HG03159 (cell line): ENCODE measurements around the gene LBHD2.
"Not testable (repeated sequence)": the region's sequence is repeated elsewhere in the genome, so short reads cannot be mapped to it uniquely, and the experiment has no call there.

Experiments used
- ATAC-seq: cut with Tn5 transposase; IDR thresholded peaks from one replicate; pipeline ENCODE4 v1.9.1; 2021; ENCODE audit warnings: mild to moderate bottlenecking, moderate library complexity; ENCODE audit not compliant: unreplicated experiment

LBHD2 gene

GRCh38 chr14:103103461-103104388 is 19.7 kb downstream of the LBHD2 start:
- no peak for ATAC-seq

- ATAC-seq = no peak
Observed at GRCh38 chr14:103104389-103104653, 20.3 kb downstream of the LBHD2 start.

DNA sequence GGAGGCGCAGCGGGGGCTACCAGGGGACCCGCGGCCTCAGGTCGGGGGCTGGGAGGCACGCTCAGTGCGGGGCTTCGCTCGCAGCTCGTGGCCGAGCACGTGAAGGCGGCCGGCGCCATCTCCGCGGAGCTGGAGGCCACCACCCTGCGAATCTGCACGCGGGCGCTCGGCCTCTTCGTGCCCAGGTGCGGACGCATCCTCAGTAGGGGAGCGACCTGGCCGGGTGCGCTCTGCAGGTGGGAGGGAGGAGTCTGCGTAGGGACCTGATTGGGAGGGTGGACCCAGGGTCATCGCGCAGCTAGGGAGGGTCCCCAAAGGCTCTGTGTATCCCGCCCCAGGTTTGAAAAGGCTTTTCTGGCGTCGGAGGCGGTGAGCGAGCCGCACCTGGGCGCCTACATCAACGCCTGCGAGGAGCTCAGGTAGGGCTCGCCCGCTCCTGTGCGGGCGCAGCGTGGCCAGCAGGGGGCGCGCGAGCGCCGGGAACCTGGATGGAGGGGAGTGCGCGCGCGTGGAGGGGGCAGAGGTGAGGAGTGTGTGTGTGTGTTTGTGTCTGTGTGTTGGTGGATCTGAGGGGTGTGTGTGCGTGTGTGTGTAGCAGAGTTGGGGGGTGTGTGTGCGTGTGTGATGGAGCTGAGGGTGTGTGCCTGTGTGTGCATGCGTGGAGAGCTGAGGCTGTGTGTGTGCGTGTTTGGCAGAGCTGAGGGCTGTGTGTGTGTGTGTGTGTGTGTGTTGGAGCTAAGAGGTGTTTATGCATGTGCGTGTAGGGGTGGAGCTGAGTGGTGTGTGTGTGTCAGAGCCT is 20.8 kb downstream of the LBHD2 start:
- ATAC-seq = no peak

DNA sequence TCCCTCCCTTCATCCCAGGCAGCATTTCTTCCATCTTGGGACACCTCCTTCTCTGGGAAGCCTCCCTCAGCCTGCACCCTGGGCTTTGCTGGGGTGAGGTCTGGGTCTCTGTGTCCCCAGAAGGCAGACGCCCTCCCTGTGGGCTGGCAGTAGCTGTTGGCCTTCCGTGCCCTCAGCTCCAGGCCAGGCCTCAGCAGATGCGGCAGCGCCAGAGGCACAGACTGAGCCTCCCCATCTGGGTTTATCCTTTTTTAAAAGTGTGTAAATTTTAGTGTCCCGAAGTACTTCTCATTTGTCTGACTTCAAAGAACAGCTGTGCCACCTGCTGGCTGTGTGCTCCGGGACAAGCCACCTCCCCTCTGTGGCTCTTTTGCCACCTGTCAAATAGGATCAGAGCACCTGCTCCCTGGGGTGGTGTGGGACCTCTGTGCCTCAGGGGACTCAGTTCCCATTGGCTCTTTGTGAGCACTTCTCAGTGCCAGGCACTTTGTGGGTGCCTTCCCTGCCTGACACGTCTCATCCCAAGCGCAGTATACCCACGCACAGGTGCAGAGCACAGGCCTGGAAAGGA is 21.7 kb downstream of the LBHD2 start:
- ATAC-seq = no peak

- no peak for ATAC-seq
Observed at GRCh38 chr14:103107455-103107854, 23.4 kb downstream of the LBHD2 start.

- ATAC-seq = no peak
Observed at GRCh38 chr14:103107941-103108748, 24.1 kb downstream of the LBHD2 start.

GRCh38 chr14:103108749-103109207 is 24.8 kb downstream of the LBHD2 start:
- ATAC-seq = no peak

GRCh38 chr14:103109535-103110441 is 25.8 kb downstream of the LBHD2 start:
- no peak for ATAC-seq

DNA sequence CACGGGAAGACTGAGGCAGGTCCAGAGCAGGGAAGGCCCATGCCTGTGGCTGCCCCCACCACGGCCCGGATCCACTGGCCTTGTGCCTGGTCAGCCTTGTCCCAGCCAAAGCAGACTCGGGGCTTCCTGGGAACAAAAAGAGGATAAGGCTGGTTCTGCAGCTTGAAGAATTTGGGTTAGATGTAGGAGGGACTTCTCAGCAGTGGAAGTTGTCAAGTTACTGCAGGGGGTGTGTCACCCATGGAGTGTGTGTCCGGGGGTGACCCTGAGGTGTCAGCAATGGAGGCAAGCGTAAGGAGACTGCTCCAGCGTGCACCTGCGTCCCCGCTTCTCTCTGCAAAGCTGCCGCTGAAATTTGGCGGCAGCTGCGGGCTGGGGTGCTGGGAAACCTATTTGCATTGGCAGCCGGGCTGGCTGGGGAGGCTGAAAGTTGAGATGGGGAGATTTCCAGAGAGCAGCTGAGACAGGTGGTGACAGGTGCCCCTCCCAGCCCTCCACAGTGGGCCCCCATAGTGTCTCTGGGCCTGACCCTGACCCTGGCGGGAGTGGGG is 26.7 kb downstream of the LBHD2 start:
- ATAC-seq = no peak

GRCh38 chr14:103111232-103111868 is 27.3 kb downstream of the LBHD2 start:
- ATAC-seq = no peak

- no peak for ATAC-seq
Observed at GRCh38 chr14:103112400-103113243, 28.6 kb downstream of the LBHD2 start.

GRCh38 chr14:103113303-103113702 is 29.3 kb downstream of the LBHD2 start:
- no peak for ATAC-seq

GRCh38 chr14:103113774-103114173 is 29.8 kb downstream of the LBHD2 start:
- ATAC-seq = no peak

DNA sequence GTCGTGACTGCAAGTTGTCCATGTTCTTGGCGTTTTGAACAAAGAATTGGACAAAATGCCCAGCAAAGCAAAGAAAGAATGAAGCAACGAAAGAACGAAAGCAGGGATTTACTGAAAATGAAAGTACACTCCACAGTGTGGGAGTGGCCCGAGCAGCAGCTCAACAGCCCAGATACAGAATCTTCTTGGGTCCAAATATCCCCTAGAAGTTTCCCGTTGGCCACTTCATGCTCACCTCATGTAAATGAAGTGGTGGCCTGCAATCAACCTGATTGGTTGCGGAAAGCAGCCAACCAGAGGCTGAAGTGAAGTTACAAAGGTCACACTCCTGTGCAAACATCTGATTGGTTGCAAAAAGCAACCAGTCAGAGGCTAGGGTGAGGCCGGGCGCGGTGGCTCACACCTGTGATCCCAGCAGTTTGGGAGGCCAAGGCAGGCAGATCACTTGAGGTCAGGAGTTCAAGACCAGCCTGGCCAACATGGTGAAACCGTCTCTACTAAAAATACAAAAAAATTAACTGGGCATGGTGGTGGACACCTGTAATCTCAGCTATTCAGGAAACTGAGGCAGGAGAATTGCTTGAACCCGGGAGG is 31.2 kb downstream of the LBHD2 start:
- ATAC-seq = not testable (repeated sequence)

DNA sequence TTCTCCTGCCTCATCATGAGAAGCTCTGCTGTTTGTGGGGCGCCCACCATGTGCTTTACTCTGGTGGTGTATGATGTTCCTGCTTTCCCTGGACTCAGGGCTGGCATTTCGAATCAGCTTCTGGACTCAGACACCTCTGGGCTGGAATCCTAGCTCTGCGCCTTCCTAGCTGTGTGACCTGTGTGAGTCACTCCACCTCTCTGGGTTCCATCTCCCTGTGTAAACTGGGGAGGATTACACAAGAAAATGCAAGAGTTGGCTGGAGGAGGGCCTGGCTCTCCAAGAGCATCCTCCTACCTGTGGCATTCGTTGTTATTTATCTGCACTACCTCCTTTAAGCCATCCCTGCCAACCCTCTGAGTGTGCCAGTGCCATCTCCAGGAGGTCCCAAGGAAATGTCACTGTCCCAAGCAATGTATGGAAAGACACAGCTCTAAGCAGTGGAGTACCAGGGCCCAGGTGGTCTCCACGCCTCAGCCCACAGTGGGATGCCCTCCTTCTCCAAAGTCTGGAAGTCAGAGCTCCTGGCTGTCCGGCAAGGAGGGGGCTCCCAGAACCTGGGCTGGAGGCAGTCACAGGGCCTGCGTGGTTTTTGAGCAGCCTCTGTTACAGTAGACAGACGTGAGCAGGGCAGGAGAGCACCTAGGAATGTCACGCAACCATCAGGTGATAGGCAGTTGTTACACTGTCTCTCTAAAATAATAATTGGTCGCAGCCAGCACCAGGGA is 32.0 kb downstream of the LBHD2 start:
- ATAC-seq = no peak

DNA sequence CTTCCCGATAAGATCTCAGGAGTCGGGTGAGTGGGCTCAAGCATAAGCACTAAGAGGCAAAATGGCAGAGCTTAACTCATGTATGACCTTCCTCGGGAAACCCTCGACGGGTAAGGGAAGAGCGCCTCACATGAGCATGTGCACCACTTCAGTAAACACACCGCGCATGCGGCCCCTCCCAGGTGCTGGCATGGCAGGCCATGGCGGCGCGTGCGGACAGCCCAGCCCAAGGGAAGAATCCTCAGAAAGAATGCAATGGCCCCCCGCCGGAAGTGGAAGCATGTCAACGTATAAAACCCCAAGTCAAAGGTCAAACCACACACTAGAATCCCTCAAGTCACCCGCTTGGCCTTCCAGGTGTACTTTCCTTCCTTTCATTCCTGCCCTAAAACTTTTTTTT is 32.6 kb downstream of the LBHD2 start:
- ATAC-seq = no peak

GRCh38 chr14:103117499-103117898 is 33.5 kb downstream of the LBHD2 start:
- ATAC-seq = not testable (repeated sequence)
